Embryonic facial prominence (tissue), 1 donor: Measurements from ENCODE around the gene MACROH2A1.

Experiments
- DNase-seq: peaks from one replicate; pipeline ENCODE4 v3.0.0-alpha.2; 2016; ENCODE audit errors: extremely low spot score

Gene MACROH2A1

GRCh38 chr5:135353952-135354721 is 44.9 kb downstream of the MACROH2A1 start:
- DNase-seq: no peak

DNA sequence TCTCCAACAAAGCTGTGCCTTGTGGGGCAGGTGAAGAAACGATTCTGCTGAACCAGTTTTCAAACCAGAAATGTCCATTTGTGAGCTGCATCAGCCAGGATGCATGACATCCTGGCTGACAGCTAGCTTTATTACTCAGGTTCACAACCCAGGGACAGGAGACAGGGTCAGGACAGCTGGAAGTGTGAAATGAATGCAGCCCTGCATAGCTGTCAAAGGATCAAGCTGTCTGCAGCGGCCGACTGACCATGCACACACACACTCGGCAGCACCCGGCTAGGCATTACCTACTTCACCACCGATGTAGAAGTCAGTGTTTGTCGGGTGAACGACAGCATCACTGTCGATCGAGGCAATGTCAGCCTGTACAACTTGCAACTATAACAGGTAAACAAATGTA is 48.5 kb downstream of the MACROH2A1 start:
- no peak for DNase-seq

GRCh38 chr5:135349886-135350285 is 49.1 kb downstream of the MACROH2A1 start:
- DNase-seq: no peak

GRCh38 chr5:135349451-135349850 is 49.6 kb downstream of the MACROH2A1 start:
- no peak for DNase-seq

DNA sequence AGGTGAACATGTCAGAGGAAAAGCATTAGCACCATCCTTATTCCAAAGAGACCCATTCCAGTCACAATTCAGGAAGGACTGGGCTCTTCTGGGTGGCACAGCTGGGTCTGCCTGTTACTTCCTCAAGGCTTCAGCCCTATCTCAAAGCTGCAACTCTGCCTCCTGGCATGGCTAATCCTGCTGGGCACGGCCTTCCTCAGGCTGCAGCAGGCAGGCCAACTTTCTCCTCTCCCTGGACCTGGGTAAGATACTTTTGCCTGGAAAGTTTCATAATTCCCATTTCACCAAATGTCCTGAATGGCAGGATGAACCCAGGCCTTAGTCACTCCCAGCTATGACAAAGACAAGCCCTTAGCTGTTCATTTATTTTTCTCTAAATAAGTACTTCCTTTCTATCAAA is 50.1 kb downstream of the MACROH2A1 start:
- DNase-seq: no peak

GRCh38 chr5:135347392-135347791 is 51.6 kb downstream of the MACROH2A1 start:
- no peak for DNase-seq

DNA sequence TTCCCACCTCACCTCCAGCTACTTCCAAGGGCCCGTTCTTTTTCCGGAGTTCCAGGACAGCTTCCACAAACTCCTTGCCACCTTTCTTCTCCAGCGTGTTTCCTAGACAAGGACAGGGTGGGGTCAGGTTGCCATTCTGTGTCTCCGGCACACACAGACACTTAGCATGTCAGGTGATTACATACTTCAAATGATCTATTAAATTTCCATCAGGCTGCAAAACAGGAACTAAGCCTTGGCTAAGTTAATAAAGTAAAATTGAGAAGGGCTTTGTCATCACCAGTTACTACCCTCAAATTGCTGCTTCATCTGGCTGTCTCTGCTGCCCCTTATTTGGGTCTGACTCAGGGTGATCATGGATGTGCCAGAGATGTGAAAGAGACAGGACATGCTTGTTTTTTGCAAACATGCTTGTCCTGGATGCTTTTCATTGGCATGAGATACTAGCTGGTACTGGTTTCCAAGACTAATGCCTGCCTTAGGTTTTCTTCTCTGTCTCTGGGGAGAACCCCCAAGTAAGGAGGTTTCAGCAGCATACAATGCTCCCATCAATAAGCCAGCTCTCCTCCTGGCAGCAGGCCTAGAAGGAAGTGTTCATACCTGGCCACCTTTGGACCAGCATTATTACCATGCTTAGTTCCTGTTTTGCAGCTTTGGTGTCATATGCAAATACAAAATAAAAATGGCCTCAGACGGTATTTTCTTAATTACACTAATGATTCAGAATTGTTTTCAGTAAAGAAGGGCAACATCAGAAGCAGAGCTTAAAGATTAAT is 52.9 kb downstream of the MACROH2A1 start:
- DNase-seq: no peak

- no peak for DNase-seq
These were observed 54.7 kb downstream of the MACROH2A1 start for GRCh38 chr5:135344349-135344748.

GRCh38 chr5:135343413-135343812 is 55.6 kb downstream of the MACROH2A1 start:
- DNase-seq: no peak

- no peak for DNase-seq
These were observed 56.5 kb downstream of the MACROH2A1 start for GRCh38 chr5:135342551-135342875.

DNA sequence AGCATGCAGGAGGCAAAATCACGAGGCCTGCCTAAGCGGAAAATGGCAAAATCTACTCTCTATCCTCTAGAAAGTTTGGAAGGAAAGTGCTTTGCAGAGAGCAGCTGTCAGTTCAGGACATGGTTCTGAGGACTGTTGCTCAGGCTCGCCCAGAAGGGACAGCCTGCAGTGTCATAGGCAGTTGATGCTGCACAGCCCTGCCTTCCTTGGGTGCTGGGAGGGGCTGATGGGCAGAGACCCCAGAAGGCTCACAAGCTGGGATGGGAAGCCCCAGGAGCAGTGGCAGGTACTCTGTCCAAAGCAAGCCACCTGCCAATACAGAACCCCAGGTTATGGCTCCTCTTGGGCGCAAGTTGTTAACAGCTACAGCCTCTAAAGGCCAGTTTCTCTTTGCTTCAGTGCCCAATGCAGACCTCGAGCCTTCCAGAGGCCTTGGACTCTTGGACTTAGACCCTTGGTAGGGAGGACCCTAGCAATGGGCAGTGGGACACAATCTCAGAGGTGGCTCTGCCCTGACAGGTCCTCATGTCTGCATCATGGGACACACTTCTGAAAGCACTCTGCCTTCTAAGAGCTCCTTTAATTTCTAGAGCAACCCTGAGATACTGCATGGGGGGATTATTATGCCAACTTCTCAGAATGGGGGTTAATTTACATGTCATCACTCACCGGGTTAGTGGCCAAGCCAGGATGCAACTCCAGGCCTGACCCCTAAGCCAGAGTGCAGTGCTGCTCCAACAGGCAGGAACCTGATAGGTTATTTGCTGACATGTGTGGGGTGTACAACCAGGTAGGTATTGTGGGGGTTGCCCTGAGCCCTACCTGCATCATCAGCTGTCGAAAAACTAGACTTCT is 57.1 kb downstream of the MACROH2A1 start:
- DNase-seq: no peak

DNA sequence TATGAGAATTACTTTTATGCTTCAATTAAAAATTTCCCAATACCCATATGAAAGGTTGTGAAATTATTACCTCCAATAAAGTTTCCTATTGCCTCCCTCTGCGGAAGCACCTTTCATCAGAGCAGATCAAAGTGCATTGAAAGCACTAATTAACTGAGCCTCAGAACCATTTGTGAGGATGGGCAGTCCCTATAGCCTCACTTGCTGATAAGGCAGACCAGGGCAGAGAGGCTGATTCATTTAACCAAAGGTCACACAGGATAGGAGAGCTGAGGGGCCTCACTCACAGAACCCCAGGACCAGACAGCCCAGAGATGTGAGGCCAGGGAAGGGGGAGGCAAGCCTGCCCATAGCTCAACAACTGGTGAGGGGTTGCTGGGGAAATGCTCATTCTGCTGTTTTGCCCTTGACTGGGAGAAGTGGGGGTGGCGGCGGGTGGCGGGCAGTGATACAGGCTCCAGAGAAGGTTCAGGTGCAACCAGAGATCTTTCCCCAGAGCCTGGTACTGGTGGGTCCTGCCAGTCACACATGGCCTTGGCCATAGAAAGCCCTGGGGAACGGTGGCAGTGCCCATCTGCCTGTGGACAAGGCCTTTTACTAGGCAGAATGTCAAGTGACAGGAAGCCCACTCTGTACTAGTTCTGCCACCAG is 57.9 kb downstream of the MACROH2A1 start:
- DNase-seq: no peak

- no peak for DNase-seq
These were observed 58.5 kb downstream of the MACROH2A1 start for GRCh38 chr5:135340568-135340967.

- DNase-seq: no peak
These were observed 59.4 kb downstream of the MACROH2A1 start for GRCh38 chr5:135339623-135340022.

GRCh38 chr5:135339189-135339588 is 59.8 kb downstream of the MACROH2A1 start:
- DNase-seq: no peak

DNA sequence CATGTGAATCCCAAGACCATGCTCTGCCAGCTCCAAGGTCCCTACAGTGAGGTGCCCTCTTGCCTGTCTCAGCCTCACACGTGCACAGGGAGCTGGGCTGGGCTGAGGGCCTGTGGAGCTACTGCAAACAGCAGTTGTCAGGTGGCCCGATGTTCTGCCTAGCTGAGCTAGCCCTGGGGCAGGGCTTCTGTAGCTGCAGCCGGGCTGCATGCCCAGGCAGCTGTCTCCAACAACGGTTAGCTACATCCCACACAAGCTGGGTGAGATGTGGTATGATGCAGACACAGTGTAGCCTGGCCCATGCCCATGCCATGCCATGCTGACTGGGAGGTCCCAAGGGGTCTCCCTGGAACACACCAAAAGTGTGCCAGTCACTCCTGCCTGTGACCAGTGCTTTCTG is 62.0 kb downstream of the MACROH2A1 start:
- no peak for DNase-seq

DNA sequence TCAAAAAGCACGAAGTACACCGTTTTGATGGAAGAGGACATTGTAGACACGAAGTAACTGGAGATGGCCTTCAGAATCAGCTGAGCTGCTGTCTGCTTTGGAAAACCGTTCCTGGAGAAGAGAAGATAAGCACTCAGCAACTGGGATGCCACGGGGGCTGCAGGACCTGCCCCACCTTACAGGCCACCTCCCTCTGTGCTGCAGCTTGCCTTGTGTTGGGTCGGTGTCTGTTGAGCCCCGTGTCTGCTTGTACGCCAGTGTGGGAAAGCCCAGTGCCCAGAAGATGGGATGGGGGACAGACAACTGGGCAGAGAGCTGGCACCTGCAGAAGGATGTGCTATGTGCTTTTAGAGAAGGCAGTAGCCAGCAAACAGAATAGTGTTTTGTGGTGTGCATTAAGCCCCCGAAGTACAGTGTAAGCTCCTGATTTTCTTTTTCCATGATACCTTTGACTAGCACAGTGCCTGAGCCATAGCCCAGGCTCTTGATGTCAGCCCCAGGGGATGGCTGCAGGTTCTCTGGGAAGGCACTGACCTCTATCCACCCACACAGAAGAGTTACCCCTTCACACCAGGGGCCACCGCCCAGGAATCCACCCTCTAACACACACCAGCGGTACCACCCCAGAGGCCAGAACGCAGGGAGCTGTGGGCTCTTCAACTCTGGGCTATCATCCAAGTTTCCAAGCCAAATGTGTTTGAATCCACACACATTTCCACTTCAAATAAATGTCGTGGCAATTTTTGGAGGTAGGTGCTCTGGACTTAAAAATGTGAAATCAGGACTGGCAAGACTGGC is 63.8 kb downstream of the MACROH2A1 start:
- no peak for DNase-seq

DNA sequence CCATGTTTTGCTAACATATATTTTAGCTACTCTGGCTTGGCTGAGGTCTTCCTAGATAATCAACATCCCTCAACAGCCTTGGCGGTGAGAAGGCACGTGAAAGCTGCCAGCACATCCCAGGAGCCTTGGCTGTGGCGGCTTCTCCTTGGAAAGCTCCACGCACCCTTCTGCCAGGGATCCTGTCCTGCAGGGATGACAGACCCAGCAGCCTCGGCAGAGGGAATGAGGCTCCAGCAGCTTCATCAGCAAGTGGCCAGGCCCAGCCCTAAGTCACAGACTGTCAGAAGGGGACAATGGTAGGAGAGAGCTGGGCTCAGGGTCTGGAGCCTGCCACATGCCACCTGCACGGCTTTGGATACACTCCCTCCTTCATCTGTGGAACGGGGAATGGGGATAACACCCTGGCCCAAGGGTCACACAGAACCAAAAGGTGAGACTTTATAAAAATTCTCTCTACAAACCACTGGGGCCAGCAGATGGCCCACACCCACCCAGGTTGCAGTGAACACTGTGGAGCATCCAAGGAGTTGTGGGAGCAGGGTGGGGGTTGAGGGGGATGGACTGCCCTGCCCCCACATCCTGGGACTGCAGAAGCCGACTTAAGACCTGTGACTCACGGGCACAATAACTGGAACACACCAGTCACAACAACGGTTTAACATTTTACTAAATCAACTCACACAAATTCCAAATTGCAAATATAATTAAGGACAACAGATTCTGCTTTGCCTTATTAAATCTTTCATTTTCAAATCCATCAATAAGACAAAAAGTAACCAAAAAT is 65.1 kb downstream of the MACROH2A1 start:
- no peak for DNase-seq

DNA sequence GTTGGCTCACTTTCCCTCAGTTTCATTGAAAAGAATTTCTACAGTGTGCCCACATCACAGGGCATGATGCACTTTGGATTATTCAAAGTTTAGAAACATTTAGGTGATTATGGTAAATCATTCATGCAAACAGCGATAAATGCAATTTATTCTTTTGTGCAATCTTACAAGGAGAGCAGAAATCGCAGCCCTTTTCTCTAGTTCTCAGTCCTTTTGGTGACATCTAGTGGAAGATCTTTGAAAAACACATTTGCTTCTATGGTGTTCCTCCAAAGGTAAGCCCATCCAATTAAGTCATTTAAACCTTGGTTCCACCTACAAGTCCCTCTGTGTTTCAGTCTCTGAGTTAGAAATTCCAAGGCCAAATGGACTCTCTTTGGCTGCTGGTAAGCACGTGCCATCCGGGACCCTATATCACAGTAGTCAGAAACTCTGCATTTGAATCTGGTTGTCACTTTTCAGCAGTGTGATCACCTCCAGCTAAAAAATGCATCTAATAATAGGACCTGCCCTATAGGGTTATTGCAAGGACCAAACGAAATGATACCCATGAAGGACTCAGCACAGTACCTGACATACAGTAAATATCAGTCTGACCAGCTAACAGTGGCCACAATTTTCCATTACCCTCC is 66.4 kb downstream of the MACROH2A1 start:
- DNase-seq: peak; percentile 63

GRCh38 chr5:135331612-135332011 is 67.4 kb downstream of the MACROH2A1 start:
- no peak for DNase-seq
